HUDEP-2 (cell line): Measurements from ENCODE around the gene ZDHHC8.
A peak's percentile ranks its signal among the peaks of the same experiment; 100 is the strongest.

Source experiments
- DNase-seq, 76 experiments: peaks; one replicate each; lab custom pipeline; 2025; ENCODE audit not compliant: unreplicated experiment in 76 of 76; lab: John Stamatoyannopoulos, UW

Gene ZDHHC8

GRCh38 chr22:20112623-20113511 is 18.7 kb upstream of the ZDHHC8 start:
- DNase-seq, result no peak

- no peak for DNase-seq
Observed at GRCh38 chr22:20113551-20114310, 17.9 kb upstream of the ZDHHC8 start.

- no peak for DNase-seq
Observed at GRCh38 chr22:20114506-20115475, 16.8 kb upstream of the ZDHHC8 start.

- no peak for DNase-seq
Observed at GRCh38 chr22:20115691-20116375, 15.8 kb upstream of the ZDHHC8 start, which contains the start of gene RANBP1. Gene RANBP1 (plus strand): TSS chr22:20116104. CDS start chr22:20116185, 81 bp downstream.

GRCh38 chr22:20116376-20116950 is 15.1 kb upstream of the ZDHHC8 start:
- peak in 1 of 76 experiments; percentile 36 for DNase-seq

- peak; percentile 61 to 98 (median 95) for DNase-seq
Observed at GRCh38 chr22:20116951-20117632, 14.5 kb upstream of the ZDHHC8 start, which contains the start of gene TRMT2A. Gene TRMT2A (minus strand): TSS chr22:20117226. CDS start chr22:20116906, 320 bp downstream.

GRCh38 chr22:20117633-20118299 is 13.8 kb upstream of the ZDHHC8 start:
- DNase-seq, result peak in 17 of 76 experiments; percentile 18 to 59 (median 39)

- peak in 2 of 76 experiments; percentile 5 to 19 for DNase-seq
Observed at GRCh38 chr22:20118300-20119020, 13.1 kb upstream of the ZDHHC8 start.

- no peak for DNase-seq
Observed at GRCh38 chr22:20121856-20122415, 9.7 kb upstream of the ZDHHC8 start.

GRCh38 chr22:20123366-20124082 is 8.1 kb upstream of the ZDHHC8 start:
- no peak for DNase-seq

GRCh38 chr22:20124083-20124787 is 7.4 kb upstream of the ZDHHC8 start:
- DNase-seq, result no peak

- DNase-seq, result no peak
Observed at GRCh38 chr22:20125201-20126174, 6.1 kb upstream of the ZDHHC8 start.

- DNase-seq, result no peak
Observed at GRCh38 chr22:20126284-20127029, 5.1 kb upstream of the ZDHHC8 start.

GRCh38 chr22:20127318-20127868 is 4.2 kb upstream of the ZDHHC8 start:
- DNase-seq, result no peak
